Activated CD4-positive, alpha-beta T cell treated with anti-CD3 and anti-CD28 coated beads for 24 hours (primary cell): Measurements from ENCODE around the gene SBNO1.
"Not testable (repeated sequence)": the region's sequence is repeated elsewhere in the genome, so short reads cannot be mapped to it uniquely, and the experiment has no call there.

ENCODE experiments used
- DNase-seq, 2 donors: peaks; one replicate each; pipeline ENCODE4 v3.0.0-alpha.2; 2020; ENCODE audit warnings: low read depth in 2 of 2

Gene SBNO1

DNA sequence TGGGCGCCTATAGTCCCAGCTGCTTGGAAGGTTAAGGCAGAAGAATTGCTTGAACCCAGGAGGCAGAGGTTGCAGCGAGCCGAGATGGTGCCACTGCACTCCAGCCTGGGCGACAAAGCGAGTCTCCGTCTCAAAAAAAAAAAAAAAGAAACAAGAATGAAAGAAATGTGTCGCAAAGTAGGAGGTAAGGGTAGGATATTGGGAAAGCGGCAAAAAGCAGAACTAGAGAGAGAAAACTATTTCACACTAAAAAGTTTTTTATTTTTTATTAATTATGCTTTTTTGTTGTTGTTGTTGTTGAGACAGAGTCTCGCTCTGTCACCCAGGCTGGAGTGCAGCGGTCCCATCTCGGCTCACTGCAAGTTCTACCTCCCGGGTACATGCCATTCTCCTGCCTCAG, 17.7 kb downstream of the SBNO1 start:
- no peak for DNase-seq

- no peak for DNase-seq
These were observed 20.6 kb downstream of the SBNO1 start for GRCh38 chr12:123344086-123344485.

GRCh38 chr12:123337070-123337469, 27.6 kb downstream of the SBNO1 start:
- DNase-seq, result no peak

DNA sequence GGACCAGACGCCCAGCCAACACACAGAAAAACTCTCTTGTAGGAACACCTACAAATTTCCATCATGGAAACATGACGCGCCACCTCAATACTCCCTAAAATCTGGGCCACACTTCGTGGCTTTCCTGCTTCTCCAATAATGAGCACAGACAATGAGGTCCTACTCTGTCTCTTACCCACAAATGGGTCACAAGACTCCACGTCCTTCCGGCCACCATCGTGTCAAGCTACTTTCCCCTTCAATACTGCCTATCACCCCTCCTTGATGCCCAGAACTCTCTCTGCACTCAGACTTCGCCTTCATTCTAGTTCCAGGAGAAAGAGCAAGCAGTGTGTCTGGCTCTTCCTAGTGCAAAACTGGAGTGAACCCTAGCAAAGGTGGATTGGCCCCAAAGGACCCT, 28.1 kb downstream of the SBNO1 start:
- no peak for DNase-seq

- no peak for DNase-seq
These were observed 29.2 kb downstream of the SBNO1 start for GRCh38 chr12:123335490-123335889.

GRCh38 chr12:123329799-123330198, 34.8 kb downstream of the SBNO1 start:
- DNase-seq, result no peak

DNA sequence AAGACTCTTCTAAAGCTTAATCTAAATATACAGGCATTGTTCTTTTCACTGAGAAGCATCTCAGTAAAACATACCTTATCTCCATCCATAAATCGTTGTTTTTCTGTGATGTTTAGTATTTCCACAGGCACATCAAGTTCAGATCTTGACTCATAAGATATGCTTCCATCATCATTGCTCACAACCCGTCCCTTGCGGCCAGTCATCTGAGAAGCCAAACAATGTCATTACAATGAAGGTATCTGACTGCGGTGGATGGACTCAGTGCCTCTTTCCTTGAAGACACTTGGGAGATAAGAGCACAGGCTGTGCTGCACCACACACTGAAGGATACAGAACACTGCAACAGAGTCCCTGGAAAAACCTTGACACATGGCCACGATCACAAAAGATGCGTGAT, 44.8 kb downstream of the SBNO1 start:
- DNase-seq, result no peak

DNA sequence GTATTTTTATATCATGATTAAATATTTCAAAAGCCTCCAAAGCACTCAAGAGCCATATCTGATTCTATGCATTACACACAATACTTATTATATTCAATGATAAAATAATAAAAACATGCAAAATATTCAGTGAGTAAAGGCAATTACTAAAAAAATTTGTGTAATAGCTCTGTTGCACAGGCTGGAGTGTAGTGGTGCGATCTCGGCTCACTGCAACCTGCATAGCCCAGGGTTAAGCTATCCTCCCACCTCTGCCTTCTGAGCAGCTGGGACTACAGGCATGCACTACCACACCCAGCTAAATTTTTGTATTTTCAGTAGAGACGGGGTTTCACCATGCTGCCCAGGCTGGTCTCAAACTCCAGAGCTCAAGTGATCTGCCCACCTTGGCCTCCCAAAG, 45.4 kb downstream of the SBNO1 start:
- no peak for DNase-seq

- DNase-seq, result not testable (repeated sequence)
These were observed 51.6 kb downstream of the SBNO1 start for GRCh38 chr12:123313046-123313445.

GRCh38 chr12:123306200-123306599, 58.4 kb downstream of the SBNO1 start:
- DNase-seq, result no peak

- DNase-seq, result no peak
These were observed 59.5 kb downstream of the SBNO1 start for GRCh38 chr12:123305136-123305535.

GRCh38 chr12:123293178-123293760, 71.4 kb downstream of the SBNO1 start:
- no peak for DNase-seq

GRCh38 chr12:123289911-123290310, 74.7 kb downstream of the SBNO1 start:
- no peak for DNase-seq

GRCh38 chr12:123288751-123289346, 75.8 kb downstream of the SBNO1 start:
- DNase-seq, result no peak

- no peak for DNase-seq
These were observed 77.8 kb downstream of the SBNO1 start for GRCh38 chr12:123286652-123287373.

- DNase-seq, result no peak
These were observed 80.0 kb downstream of the SBNO1 start for GRCh38 chr12:123284669-123285068.

- no peak for DNase-seq
These were observed 81.2 kb downstream of the SBNO1 start for GRCh38 chr12:123283461-123283860.

DNA sequence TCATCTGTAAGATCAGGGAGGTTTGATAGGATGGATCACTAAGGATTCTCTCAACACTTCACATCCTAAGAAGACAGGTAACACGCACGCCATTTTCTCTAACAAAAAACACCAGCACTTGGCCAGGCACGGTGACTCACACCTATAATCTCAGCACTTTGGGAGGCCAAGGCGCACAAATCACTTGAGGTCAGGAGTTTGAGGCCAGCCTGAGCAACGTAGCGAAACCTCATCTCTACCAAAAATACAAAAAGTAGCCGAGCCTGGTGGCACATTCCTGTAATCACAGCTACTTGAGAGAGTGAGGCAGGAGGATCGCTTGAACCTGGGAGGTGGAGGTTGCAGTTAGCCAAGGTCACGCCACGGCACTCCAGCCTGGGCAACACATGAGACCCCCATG, 82.5 kb downstream of the SBNO1 start:
- no peak for DNase-seq

DNA sequence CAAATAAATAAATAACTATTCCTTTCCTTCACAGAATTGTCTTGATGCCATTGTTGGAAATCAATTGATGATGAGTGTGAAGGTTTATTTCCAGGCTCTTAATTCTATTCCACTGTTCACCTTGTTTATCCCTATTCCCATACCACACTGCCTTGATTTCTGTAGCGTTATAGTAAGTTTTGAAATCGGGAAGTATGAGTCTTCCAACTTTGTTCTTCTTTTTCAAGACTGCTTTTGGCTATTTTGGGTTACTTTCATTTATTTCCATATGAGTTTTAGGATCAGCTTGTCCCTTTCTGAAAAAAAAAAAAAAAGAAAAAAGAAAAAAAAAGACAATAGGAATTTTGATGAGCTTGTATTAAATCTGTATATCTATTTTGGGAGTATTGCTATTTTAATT, 83.7 kb downstream of the SBNO1 start:
- no peak for DNase-seq

GRCh38 chr12:123278101-123278627, 86.5 kb downstream of the SBNO1 start:
- no peak for DNase-seq

- no peak for DNase-seq
These were observed 91.5 kb downstream of the SBNO1 start for GRCh38 chr12:123273166-123273565.

DNA sequence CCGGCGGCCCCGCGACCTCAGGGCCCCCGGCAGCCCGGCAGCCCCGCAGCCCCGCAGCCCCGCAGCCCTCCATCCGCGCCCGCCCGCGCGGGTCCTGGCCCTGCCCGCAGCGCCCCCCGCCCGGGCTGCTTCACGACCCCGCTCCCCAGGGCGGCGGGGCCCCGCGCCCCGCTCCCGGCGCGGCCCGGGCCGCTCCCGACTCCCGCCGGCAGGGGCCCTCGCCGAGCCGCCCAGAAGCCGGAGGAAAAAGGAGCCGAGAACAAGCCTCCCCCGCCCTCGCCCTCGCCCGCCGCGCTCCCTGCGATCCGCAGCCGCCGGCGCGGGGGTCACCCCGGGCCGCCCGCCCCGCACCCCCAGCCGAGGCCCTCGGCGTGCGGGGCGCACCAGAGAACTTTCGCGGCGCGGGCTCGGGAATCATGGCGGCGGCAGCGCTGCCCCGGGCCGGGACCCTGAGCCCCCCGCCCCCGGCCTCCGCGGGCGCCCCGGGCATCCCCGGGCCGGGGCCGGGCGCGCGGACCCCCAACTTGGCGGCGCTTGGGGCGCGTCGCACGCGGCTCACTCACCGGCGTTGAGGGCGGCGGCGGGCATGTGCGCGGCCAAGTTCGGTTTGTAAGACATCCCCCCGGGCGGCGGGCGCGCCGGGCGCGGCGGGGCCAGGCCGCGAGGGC, 93.5 kb downstream of the SBNO1 start:
- DNase-seq, result peak; percentile 56 to 63
